ENCODE measurements around the gene ZNF341.

Gene ZNF341

GRCh38 chr20:33719989-33720709 lies 11.6 kb upstream of the ZNF341 start, which contains the start of gene PXMP4 (continued):
- TF ChIP-seq BCL6B (tag by site-specific recombination; IDR thresholded peaks at IDR 0.05) = no peak
- TF ChIP-seq ZNF701 (tag by site-specific recombination; IDR thresholded peaks at IDR 0.05) = no peak
- no peak for TF ChIP-seq ZNF558 (tag by site-specific recombination; IDR thresholded peaks at IDR 0.05)
- no peak for TF ChIP-seq HOXC10 (CRISPR knock-in tag; IDR thresholded peaks at IDR 0.05)
- peak; percentile 90 for TF ChIP-seq ZBTB26 (tag by site-specific recombination; optimal IDR thresholded peaks at IDR 0.05)
- no peak for TF ChIP-seq ZNF391 (tag by site-specific recombination; IDR thresholded peaks at IDR 0.05; ENCODE audit: borderline replicate concordance, low read depth)
- no peak for TF ChIP-seq ZBTB44 (tag by site-specific recombination; IDR thresholded peaks at IDR 0.05)
- no peak for TF ChIP-seq SALL2 (tag by site-specific recombination; IDR thresholded peaks at IDR 0.05; ENCODE audit: borderline replicate concordance)
- no peak for TF ChIP-seq ZNF155 (tag by site-specific recombination; IDR thresholded peaks at IDR 0.05)
- no peak for TF ChIP-seq ZNF548 (tag by site-specific recombination; IDR thresholded peaks at IDR 0.05)
- TF ChIP-seq ZNF843 (tag by site-specific recombination; IDR thresholded peaks at IDR 0.05) = no peak
- no peak for TF ChIP-seq ZNF501 (tag by site-specific recombination; IDR thresholded peaks at IDR 0.05)
- no peak for TF ChIP-seq KLF10 (tag by site-specific recombination; IDR thresholded peaks at IDR 0.05)
- no peak for TF ChIP-seq ZNF560 (tag by site-specific recombination; IDR thresholded peaks at IDR 0.05; ENCODE audit: borderline replicate concordance)

- no peak for TF ChIP-seq ZNF302 (tag by site-specific recombination; IDR thresholded peaks at IDR 0.05; ENCODE audit: low read depth)
- no peak for TF ChIP-seq MEIS1 (CRISPR knock-in tag; IDR thresholded peaks at IDR 0.05; ENCODE audit: borderline replicate concordance)
- no peak for TF ChIP-seq RBAK (tag by site-specific recombination; IDR thresholded peaks at IDR 0.05)
- TF ChIP-seq ZNF629 (tag by site-specific recombination; IDR thresholded peaks at IDR 0.05) = 0 out of 2 replicates have a peak, but pooled peaks have one; percentile 11
- peak; percentile 68 for TF ChIP-seq PRDM10 (tag by site-specific recombination; IDR thresholded peaks at IDR 0.05)
- peak; percentile 60 for TF ChIP-seq ATF2 (tag by site-specific recombination; IDR thresholded peaks at IDR 0.05; ENCODE audit: low read depth)
- no peak for TF ChIP-seq ZNF248 (tag by site-specific recombination; IDR thresholded peaks at IDR 0.05)
- no peak for TF ChIP-seq HOXD13 (CRISPR knock-in tag; IDR thresholded peaks at IDR 0.05; ENCODE audit: borderline replicate concordance)
- TF ChIP-seq KLF17 (tag by site-specific recombination; IDR thresholded peaks at IDR 0.05) = no peak
- H3K4me3 ChIP-seq (ENCODE audit: low read depth, low read length) = no peak overlapping the region
- H3K9me3 ChIP-seq (ENCODE audit: control insufficient read depth, insufficient read depth, low read depth, low read length) = no peaks in the 10 kb centered on the region
- CTCF ChIA-PET = interaction anchor here (0.6 to 1.8 kb wide), 3 partner anchors 16 to 68 kb away, joined by 4 to 5 read pairs (median 5); no protein-coding TSS in a partner anchor
- H3K27ac ChIP-seq (ENCODE audit: extremely low read depth, low read depth, low read length) = no peak overlapping the region
- no peaks in the 10 kb centered on the region for H3K4me1 ChIP-seq (ENCODE audit: control insufficient read depth, insufficient read depth, low read length)
- POLR2A ChIA-PET = no interaction called here
- H3K36me3 ChIP-seq (ENCODE audit: control insufficient read depth in 2 of 2, insufficient read depth in 1 of 2, low read length in 2 of 2) = no peaks in the 10 kb centered on the region
These were observed 10.2 kb upstream of the ZNF341 start for GRCh38 chr20:33721391-33722140.

Measured in HEK293 (cell line).